Panc1 (cell line): ENCODE data around the gene ODC1.

Experiments
- CTCF ChIP-seq: fragments of 450-650 bp; IDR thresholded peaks from 2 replicates; pipeline ENCODE4 v1.5.1; 2017; ENCODE audit warnings: mild to moderate bottlenecking
- POLR2AphosphoS5 ChIP-seq: IDR thresholded peaks from 2 replicates; pipeline ENCODE4 v1.6.1; 2012; ENCODE audit warnings: mild to moderate bottlenecking, low read depth, low read length, moderate library complexity
- SIN3A ChIP-seq: IDR thresholded peaks from 2 replicates; pipeline ENCODE4 v1.6.1; 2012; ENCODE audit warnings: low read depth, mild to moderate bottlenecking, low read length, moderate library complexity, borderline replicate concordance; ENCODE audit not compliant: insufficient read depth
- TCF7L2 ChIP-seq: IDR thresholded peaks from 2 replicates; pipeline ENCODE4 v1.6.1; 2011; ENCODE audit warnings: mild to moderate bottlenecking, low read depth, low read length, inconsistent platforms
- TF ChIP-seq, protein P1 (sequence below), 2 experiments: IDR thresholded peaks; 2 replicates each; pipeline ENCODE4 v1.6.1; 2011 to 2012; ENCODE audit warnings: low read depth in 2 of 2, control low read depth in 1 of 2, low read length in 1 of 2, mild to moderate bottlenecking in 1 of 2, moderate library complexity in 1 of 2; ENCODE audit not compliant: insufficient read depth in 1 of 2

DNA sequence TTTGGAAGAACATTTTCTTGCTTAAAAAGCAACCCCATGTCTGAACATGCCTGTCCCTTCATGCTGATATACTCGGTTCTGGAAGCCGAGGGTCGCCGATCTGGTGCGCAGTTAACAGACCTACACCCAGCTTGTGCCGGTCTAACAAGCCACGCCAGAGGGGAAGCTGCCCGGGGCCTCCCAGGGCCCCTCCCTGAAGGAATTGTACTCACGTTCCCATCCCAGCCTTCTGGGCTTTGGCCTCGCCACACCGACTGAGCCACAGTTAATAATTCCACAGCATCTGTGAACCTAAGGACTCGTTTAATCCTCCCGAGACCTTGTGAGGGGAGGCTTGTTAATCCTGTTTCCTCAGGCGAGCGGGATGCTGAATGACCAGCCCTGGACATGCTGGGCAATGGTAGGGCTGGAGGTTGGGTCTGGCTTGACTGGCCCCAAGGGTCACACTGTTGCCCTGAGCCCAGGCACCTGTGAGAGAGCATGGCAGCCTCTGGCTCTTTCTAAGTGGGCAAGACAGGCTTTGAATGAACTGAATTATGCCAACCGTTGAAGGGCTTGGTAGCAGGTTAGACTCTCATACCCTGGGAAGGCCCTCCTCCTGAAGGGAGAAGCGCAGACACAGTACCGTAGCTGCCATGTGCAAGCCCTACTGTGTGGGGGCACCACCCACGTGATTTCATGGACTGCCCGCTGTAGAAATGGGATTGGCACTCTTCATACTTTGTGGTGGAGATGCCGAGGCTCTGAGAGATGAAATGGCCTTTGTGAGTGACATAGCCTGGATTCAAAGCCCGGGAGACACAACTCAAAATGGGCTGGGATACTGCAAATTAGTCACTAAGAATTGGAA is 27.9 kb upstream of the ODC1 start:
- TF ChIP-seq CTCF = no peak
- TF ChIP-seq, protein P1, sequence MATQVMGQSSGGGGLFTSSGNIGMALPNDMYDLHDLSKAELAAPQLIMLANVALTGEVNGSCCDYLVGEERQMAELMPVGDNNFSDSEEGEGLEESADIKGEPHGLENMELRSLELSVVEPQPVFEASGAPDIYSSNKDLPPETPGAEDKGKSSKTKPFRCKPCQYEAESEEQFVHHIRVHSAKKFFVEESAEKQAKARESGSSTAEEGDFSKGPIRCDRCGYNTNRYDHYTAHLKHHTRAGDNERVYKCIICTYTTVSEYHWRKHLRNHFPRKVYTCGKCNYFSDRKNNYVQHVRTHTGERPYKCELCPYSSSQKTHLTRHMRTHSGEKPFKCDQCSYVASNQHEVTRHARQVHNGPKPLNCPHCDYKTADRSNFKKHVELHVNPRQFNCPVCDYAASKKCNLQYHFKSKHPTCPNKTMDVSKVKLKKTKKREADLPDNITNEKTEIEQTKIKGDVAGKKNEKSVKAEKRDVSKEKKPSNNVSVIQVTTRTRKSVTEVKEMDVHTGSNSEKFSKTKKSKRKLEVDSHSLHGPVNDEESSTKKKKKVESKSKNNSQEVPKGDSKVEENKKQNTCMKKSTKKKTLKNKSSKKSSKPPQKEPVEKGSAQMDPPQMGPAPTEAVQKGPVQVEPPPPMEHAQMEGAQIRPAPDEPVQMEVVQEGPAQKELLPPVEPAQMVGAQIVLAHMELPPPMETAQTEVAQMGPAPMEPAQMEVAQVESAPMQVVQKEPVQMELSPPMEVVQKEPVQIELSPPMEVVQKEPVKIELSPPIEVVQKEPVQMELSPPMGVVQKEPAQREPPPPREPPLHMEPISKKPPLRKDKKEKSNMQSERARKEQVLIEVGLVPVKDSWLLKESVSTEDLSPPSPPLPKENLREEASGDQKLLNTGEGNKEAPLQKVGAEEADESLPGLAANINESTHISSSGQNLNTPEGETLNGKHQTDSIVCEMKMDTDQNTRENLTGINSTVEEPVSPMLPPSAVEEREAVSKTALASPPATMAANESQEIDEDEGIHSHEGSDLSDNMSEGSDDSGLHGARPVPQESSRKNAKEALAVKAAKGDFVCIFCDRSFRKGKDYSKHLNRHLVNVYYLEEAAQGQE (IDR thresholded peaks at IDR 0.05; ENCODE audit: insufficient read depth in 1 of 2, low read depth in 2 of 2, low read length in 1 of 2) = no peak
- TF ChIP-seq SIN3A = no peak
- TF ChIP-seq POLR2AphosphoS5 = no peak
- TF ChIP-seq TCF7L2 = no peak
